Measurements from ENCODE around the gene BRD2.
"Not testable (repeated sequence)": the region's sequence is repeated elsewhere in the genome, so short reads cannot be mapped to it uniquely, and the experiment has no call there.

Gene BRD2

GRCh38 chr6:32938494-32938893, 29.9 kb upstream of the BRD2 start:
- H3K9me3 ChIP-seq (ENCODE audit: control insufficient read depth in 1 of 2, low read length in 2 of 2): no peaks in the 10 kb centered on the region
- no peaks in the 10 kb centered on the region for H3K27me3 ChIP-seq (ENCODE audit: control insufficient read depth in 1 of 2, insufficient read depth in 2 of 2, low read length in 2 of 2)
- H3K4me1 ChIP-seq (ENCODE audit: control insufficient read depth in 1 of 2, insufficient read depth in 2 of 2, low read length in 2 of 2): peaks cover 13 to 15% of the 10 kb centered on the region in 2 donors
- peaks cover 8 to 9% of the 10 kb centered on the region in 2 donors for H3K36me3 ChIP-seq (ENCODE audit: control insufficient read depth in 1 of 2, insufficient read depth in 2 of 2, low read length in 2 of 2)
- no peak overlapping the region for H3K27ac ChIP-seq (ENCODE audit: low read depth, low read length)
- H3K9ac ChIP-seq (ENCODE audit: low read depth in 1 of 2, low read length in 2 of 2): no peak overlapping the region
- peak overlapping the region in 1 of 2 donors; percentile 8 for H3K4me3 ChIP-seq (ENCODE audit: low read depth in 1 of 2, low read length in 2 of 2)

- Histone ChIP-seq H3K27ac (ENCODE audit: low read depth, low read length) (peak within 1 kb of the TSS; percentile 69), H3K9me3 (ENCODE audit: control insufficient read depth in 1 of 2, low read length in 2 of 2) (no peaks in the 10 kb centered on the region), H3K36me3 (ENCODE audit: control insufficient read depth in 1 of 2, insufficient read depth in 2 of 2, low read length in 2 of 2) (peaks cover 8 to 9% of the 10 kb centered on the region in 2 donors), H3K4me3 (ENCODE audit: low read depth in 1 of 2, low read length in 2 of 2) (peak within 1 kb of the TSS; percentile 76 to 86), H3K4me1 (ENCODE audit: control insufficient read depth in 1 of 2, insufficient read depth in 2 of 2, low read length in 2 of 2) (peaks cover 21 to 31% of the 10 kb centered on the region in 2 donors), H3K9ac (ENCODE audit: low read depth in 1 of 2, low read length in 2 of 2) (peak within 1 kb of the TSS; percentile 60 to 65), H3K27me3 (ENCODE audit: control insufficient read depth in 1 of 2, insufficient read depth in 2 of 2, low read length in 2 of 2) (no peaks in the 10 kb centered on the region)
Observed at GRCh38 chr6:32940656-32941213, 27.7 kb upstream of the BRD2 start, which contains the start of gene HLA-DMB. TSS of gene HLA-DMB (minus strand) at chr6:32941028. CDS start at chr6:32940807, 221 bp downstream.

- peaks cover 8 to 9% of the 10 kb centered on the region in 2 donors for H3K36me3 ChIP-seq (ENCODE audit: control insufficient read depth in 1 of 2, insufficient read depth in 2 of 2, low read length in 2 of 2)
- H3K27me3 ChIP-seq (ENCODE audit: control insufficient read depth in 1 of 2, insufficient read depth in 2 of 2, low read length in 2 of 2): no peaks in the 10 kb centered on the region
- peaks cover 21 to 32% of the 10 kb centered on the region in 2 donors for H3K4me1 ChIP-seq (ENCODE audit: control insufficient read depth in 1 of 2, insufficient read depth in 2 of 2, low read length in 2 of 2)
- H3K9ac ChIP-seq (ENCODE audit: low read depth in 1 of 2, low read length in 2 of 2): peak overlapping the region in 1 of 2 donors; percentile 24
- H3K9me3 ChIP-seq (ENCODE audit: control insufficient read depth in 1 of 2, low read length in 2 of 2): no peaks in the 10 kb centered on the region
- H3K27ac ChIP-seq (ENCODE audit: low read depth, low read length): peak overlapping the region; percentile 69
- peak overlapping the region in 1 of 2 donors; percentile 86 for H3K4me3 ChIP-seq (ENCODE audit: low read depth in 1 of 2, low read length in 2 of 2)
Observed at GRCh38 chr6:32941214-32941768, 27.1 kb upstream of the BRD2 start.

- not testable (repeated sequence) for H3K36me3 ChIP-seq (ENCODE audit: control insufficient read depth in 1 of 2, insufficient read depth in 2 of 2, low read length in 2 of 2); H3K27me3 ChIP-seq (ENCODE audit: control insufficient read depth in 1 of 2, insufficient read depth in 2 of 2, low read length in 2 of 2); H3K9ac ChIP-seq (ENCODE audit: low read depth in 1 of 2, low read length in 2 of 2); H3K4me3 ChIP-seq (ENCODE audit: low read depth in 1 of 2, low read length in 2 of 2); H3K27ac ChIP-seq (ENCODE audit: low read depth, low read length); H3K9me3 ChIP-seq (ENCODE audit: control insufficient read depth in 1 of 2, low read length in 2 of 2)
- peaks cover 21 to 32% of the 10 kb centered on the region in 2 donors for H3K4me1 ChIP-seq (ENCODE audit: control insufficient read depth in 1 of 2, insufficient read depth in 2 of 2, low read length in 2 of 2)
Observed at GRCh38 chr6:32942555-32943123, 25.8 kb upstream of the BRD2 start.

GRCh38 chr6:32943864-32944649, 24.3 kb upstream of the BRD2 start:
- peak overlapping the region; percentile 26 for H3K27ac ChIP-seq (ENCODE audit: low read depth, low read length)
- H3K9ac ChIP-seq (ENCODE audit: low read depth in 1 of 2, low read length in 2 of 2): no peak overlapping the region
- H3K4me3 ChIP-seq (ENCODE audit: low read depth in 1 of 2, low read length in 2 of 2): peak overlapping the region in 1 of 2 donors; percentile 38

GRCh38 chr6:32945108-32945760, 23.2 kb upstream of the BRD2 start:
- H3K4me1 ChIP-seq (ENCODE audit: control insufficient read depth in 1 of 2, insufficient read depth in 2 of 2, low read length in 2 of 2): peaks cover 25 to 33% of the 10 kb centered on the region in 2 donors
- no peak overlapping the region for H3K27ac ChIP-seq (ENCODE audit: low read depth, low read length)
- H3K27me3 ChIP-seq (ENCODE audit: control insufficient read depth in 1 of 2, insufficient read depth in 2 of 2, low read length in 2 of 2): no peaks in the 10 kb centered on the region
- no peaks in the 10 kb centered on the region for H3K9me3 ChIP-seq (ENCODE audit: control insufficient read depth in 1 of 2, low read length in 2 of 2)
- H3K36me3 ChIP-seq (ENCODE audit: control insufficient read depth in 1 of 2, insufficient read depth in 2 of 2, low read length in 2 of 2): no peaks in the 10 kb centered on the region
- H3K9ac ChIP-seq (ENCODE audit: low read depth in 1 of 2, low read length in 2 of 2): no peak overlapping the region
- no peak overlapping the region for H3K4me3 ChIP-seq (ENCODE audit: low read depth in 1 of 2, low read length in 2 of 2)

More at GRCh38 chr6:32943864-32944649, 24.3 kb upstream of the BRD2 start:
- H3K27me3 ChIP-seq (ENCODE audit: control insufficient read depth in 1 of 2, insufficient read depth in 2 of 2, low read length in 2 of 2): no peaks in the 10 kb centered on the region
- no peaks in the 10 kb centered on the region for H3K36me3 ChIP-seq (ENCODE audit: control insufficient read depth in 1 of 2, insufficient read depth in 2 of 2, low read length in 2 of 2)
- peaks cover 22 to 32% of the 10 kb centered on the region in 2 donors for H3K4me1 ChIP-seq (ENCODE audit: control insufficient read depth in 1 of 2, insufficient read depth in 2 of 2, low read length in 2 of 2)
- no peaks in the 10 kb centered on the region for H3K9me3 ChIP-seq (ENCODE audit: control insufficient read depth in 1 of 2, low read length in 2 of 2)

GRCh38 chr6:32945953-32946352, 22.4 kb upstream of the BRD2 start:
- H3K27me3 ChIP-seq (ENCODE audit: control insufficient read depth in 1 of 2, insufficient read depth in 2 of 2, low read length in 2 of 2): no peaks in the 10 kb centered on the region
- no peaks in the 10 kb centered on the region for H3K36me3 ChIP-seq (ENCODE audit: control insufficient read depth in 1 of 2, insufficient read depth in 2 of 2, low read length in 2 of 2)
- no peak overlapping the region for H3K4me3 ChIP-seq (ENCODE audit: low read depth in 1 of 2, low read length in 2 of 2)
- no peaks in the 10 kb centered on the region for H3K9me3 ChIP-seq (ENCODE audit: control insufficient read depth in 1 of 2, low read length in 2 of 2)
- H3K9ac ChIP-seq (ENCODE audit: low read depth in 1 of 2, low read length in 2 of 2): no peak overlapping the region
- H3K27ac ChIP-seq (ENCODE audit: low read depth, low read length): no peak overlapping the region
- H3K4me1 ChIP-seq (ENCODE audit: control insufficient read depth in 1 of 2, insufficient read depth in 2 of 2, low read length in 2 of 2): peaks cover 19 to 31% of the 10 kb centered on the region in 2 donors

GRCh38 chr6:32946893-32947292, 21.5 kb upstream of the BRD2 start:
- Histone ChIP-seq H3K4me3 (ENCODE audit: low read depth in 1 of 2, low read length in 2 of 2) (no peak overlapping the region), H3K27me3 (ENCODE audit: control insufficient read depth in 1 of 2, insufficient read depth in 2 of 2, low read length in 2 of 2) (no peaks in the 10 kb centered on the region), H3K9ac (ENCODE audit: low read depth in 1 of 2, low read length in 2 of 2) (no peak overlapping the region), H3K36me3 (ENCODE audit: control insufficient read depth in 1 of 2, insufficient read depth in 2 of 2, low read length in 2 of 2) (no peaks in the 10 kb centered on the region), H3K4me1 (ENCODE audit: control insufficient read depth in 1 of 2, insufficient read depth in 2 of 2, low read length in 2 of 2) (peaks cover 14 to 28% of the 10 kb centered on the region in 2 donors), H3K9me3 (ENCODE audit: control insufficient read depth in 1 of 2, low read length in 2 of 2) (no peaks in the 10 kb centered on the region), H3K27ac (ENCODE audit: low read depth, low read length) (no peak overlapping the region)

GRCh38 chr6:32947552-32948465, 20.6 kb upstream of the BRD2 start:
- Histone ChIP-seq H3K4me3 (ENCODE audit: low read depth in 1 of 2, low read length in 2 of 2) (no peak overlapping the region), H3K4me1 (ENCODE audit: control insufficient read depth in 1 of 2, insufficient read depth in 2 of 2, low read length in 2 of 2) (peaks cover 23 to 36% of the 10 kb centered on the region in 2 donors), H3K9me3 (ENCODE audit: control insufficient read depth in 1 of 2, low read length in 2 of 2) (no peaks in the 10 kb centered on the region), H3K27ac (ENCODE audit: low read depth, low read length) (no peak overlapping the region), H3K9ac (ENCODE audit: low read depth in 1 of 2, low read length in 2 of 2) (no peak overlapping the region), H3K36me3 (ENCODE audit: control insufficient read depth in 1 of 2, insufficient read depth in 2 of 2, low read length in 2 of 2) (no peaks in the 10 kb centered on the region), H3K27me3 (ENCODE audit: control insufficient read depth in 1 of 2, insufficient read depth in 2 of 2, low read length in 2 of 2) (no peaks in the 10 kb centered on the region)

Measured in duodenal mucosa (tissue), 2 donors.